Measurements from ENCODE around the gene RAB3IL1.

Gene RAB3IL1

DNA sequence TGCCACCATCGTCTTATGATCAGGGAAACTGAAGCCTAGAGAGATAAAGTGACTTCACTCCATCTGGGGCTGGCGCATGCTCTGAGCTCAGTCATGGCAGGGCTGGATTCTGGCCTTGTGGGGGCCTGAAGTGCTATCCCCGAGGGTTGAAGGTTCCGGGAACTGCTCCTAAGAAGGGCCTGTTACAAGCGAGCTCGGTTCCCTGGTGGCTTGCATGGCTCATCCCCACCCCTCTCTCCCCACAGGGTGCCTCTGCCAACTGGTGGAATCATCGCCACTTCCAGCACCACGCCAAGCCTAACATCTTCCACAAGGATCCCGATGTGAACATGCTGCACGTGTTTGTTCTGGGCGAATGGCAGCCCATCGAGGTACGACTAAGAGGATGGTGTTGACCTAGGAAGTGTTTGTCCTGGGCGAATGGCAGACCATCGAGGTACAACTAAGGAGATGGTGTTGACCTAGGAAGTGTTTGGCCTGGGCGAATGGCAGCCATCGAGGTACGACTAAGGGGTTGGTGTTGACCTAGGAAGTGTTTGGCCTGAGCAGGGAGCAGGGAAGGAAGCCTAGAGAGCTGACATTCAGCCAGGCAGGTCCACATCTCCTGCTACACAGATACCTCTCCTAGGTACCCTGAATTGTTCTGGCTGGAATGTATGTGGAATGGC is 69.3 kb downstream of the RAB3IL1 start:
- no peak for DNase-seq (ENCODE audit: low spot score)
- no peak for FAIRE-seq

Data from RCC 7860 (cell line).